ENCODE results near the gene CFAP221.

DNA sequence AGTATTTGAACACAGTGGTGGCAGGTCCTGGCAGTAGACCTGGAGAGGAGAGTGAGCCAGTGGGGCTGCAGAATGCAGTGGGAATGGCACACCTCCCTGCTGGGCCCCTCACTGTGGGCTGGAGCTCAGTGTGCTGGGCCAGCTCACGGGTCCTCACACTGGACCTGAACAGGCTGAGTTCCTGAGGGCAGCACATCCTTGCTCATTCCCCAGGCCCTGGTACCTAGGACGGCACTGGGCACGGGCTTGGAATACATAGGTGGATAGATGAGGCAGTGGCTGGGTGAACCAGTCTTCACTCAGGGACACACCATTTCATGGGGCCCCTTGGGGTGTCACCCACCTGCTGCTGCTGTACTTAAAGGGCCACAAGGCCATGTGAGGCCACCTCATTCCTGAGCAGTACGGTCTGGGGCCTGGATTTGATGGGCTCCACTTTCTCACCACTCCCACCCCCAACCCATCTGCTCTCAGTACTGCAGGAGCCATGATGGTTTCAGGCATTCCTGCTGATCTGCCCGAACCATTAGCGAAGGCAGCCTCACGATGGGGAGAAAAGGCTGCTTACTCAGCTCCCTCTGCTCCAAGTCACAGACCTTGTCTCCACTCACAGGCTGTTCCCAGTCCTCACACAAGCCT is 138.9 kb downstream of the CFAP221 start:
- TF ChIP-seq CTCF (IDR thresholded peaks at IDR 0.05) (no peak), POLR2A (IDR thresholded peaks at IDR 0.05) (no peak)

Measured in sigmoid colon (tissue), 3 donors.